Common myeloid progenitor, CD34-positive (primary cell): ENCODE data around the gene ZFY.
A peak's percentile ranks its signal among the peaks of the same experiment; 100 is the strongest.
"Not testable (repeated sequence)": the region's sequence is repeated elsewhere in the genome, so short reads cannot be mapped to it uniquely, and the experiment has no call there.

Source experiments
- CTCF ChIA-PET: fragments of 350-600 bp; sonication (Branson Sonifier 250); formaldehyde crosslinking; loops from one replicate; lab custom pipeline; 2021; ENCODE audit warnings: antibody characterized with exemption; lab: Charles Lee
- POLR2A ChIA-PET: fragments of 350-600 bp; sonication (Branson Sonifier 250); formaldehyde crosslinking; loops from one replicate; lab custom pipeline; 2021; ENCODE audit warnings: antibody characterized with exemption; lab: Charles Lee
- DNase-seq, 3 donors: peaks; one replicate each; pipeline versions ENCODE4 v3.0.0 to v3.0.0-alpha.2; 2013
- H3K27ac ChIP-seq, 2 experiments: 1 replicate in 1 of 2; 2 replicates in 1 of 2; pipeline ENCODE4 v1.7.0; 2013; ENCODE audit warnings: inconsistent platforms in 2 of 2, low read length in 2 of 2, mild to moderate bottlenecking in 2 of 2, low read depth in 1 of 2, moderate library complexity in 1 of 2; ENCODE audit not compliant: severe bottlenecking in 2 of 2, insufficient read depth in 1 of 2, poor library complexity in 1 of 2
- H3K27me3 ChIP-seq, 5 experiments: replicated peaks in 2 of 5; 1 replicate in 3 of 5; 2 replicates in 2 of 5; pipeline versions ENCODE4 v1.6.1 to v1.7.0; 2013; ENCODE audit warnings: low read length in 4 of 5, mild to moderate bottlenecking in 2 of 5, moderate library complexity in 2 of 5, inconsistent platforms in 1 of 5; ENCODE audit not compliant: insufficient read depth in 5 of 5, control insufficient read depth in 4 of 5
- H3K36me3 ChIP-seq, 4 experiments: 1 replicate in 2 of 4; 2 replicates in 2 of 4; pipeline versions ENCODE4 v1.6.1 to v1.7.0; 2013; ENCODE audit warnings: low read length in 3 of 4, control low read depth in 1 of 4, mild to moderate bottlenecking in 1 of 4; ENCODE audit not compliant: control insufficient read depth in 4 of 4, insufficient read depth in 4 of 4
- H3K4me1 ChIP-seq, 4 experiments: 1 replicate in 3 of 4; 2 replicates in 1 of 4; pipeline versions ENCODE4 v1.6.1 to v1.7.1; 2013; ENCODE audit warnings: low read length in 3 of 4, mild to moderate bottlenecking in 3 of 4, control low read depth in 1 of 4, inconsistent platforms in 1 of 4, moderate library complexity in 1 of 4; ENCODE audit not compliant: control insufficient read depth in 4 of 4, insufficient read depth in 4 of 4; ENCODE audit errors: control extremely low read depth in 1 of 4
- H3K4me3 ChIP-seq, 7 experiments: 1 replicate in 4 of 7; 2 replicates in 3 of 7; pipeline versions ENCODE4 v1.5.1 to v1.7.0; 2013; ENCODE audit warnings: mild to moderate bottlenecking in 7 of 7, low read length in 6 of 7, moderate library complexity in 6 of 7, inconsistent platforms in 2 of 7, low read depth in 2 of 7, control low read depth in 1 of 7; ENCODE audit not compliant: insufficient read depth in 4 of 7, control insufficient read depth in 1 of 7; ENCODE audit errors: extremely low read depth in 1 of 7
- H3K9me3 ChIP-seq, 5 experiments: 1 replicate in 4 of 5; 2 replicates in 1 of 5; pipeline versions ENCODE4 v1.6.1 to v1.7.1; 2013; ENCODE audit warnings: low read length in 4 of 5, mild to moderate bottlenecking in 2 of 5, inconsistent platforms in 1 of 5, low read depth in 1 of 5, moderate library complexity in 1 of 5; ENCODE audit not compliant: control insufficient read depth in 4 of 5, insufficient read depth in 2 of 5; ENCODE audit errors: control extremely low read depth in 1 of 5
- WGBS: methylation state at CpG from one replicate; pipeline ENCODE4 v1.1.5; 2013; ENCODE audit not compliant: insufficient coverage; 5-methylcytosine and 5-hydroxymethylcytosine counted together

ZFY gene

DNA sequence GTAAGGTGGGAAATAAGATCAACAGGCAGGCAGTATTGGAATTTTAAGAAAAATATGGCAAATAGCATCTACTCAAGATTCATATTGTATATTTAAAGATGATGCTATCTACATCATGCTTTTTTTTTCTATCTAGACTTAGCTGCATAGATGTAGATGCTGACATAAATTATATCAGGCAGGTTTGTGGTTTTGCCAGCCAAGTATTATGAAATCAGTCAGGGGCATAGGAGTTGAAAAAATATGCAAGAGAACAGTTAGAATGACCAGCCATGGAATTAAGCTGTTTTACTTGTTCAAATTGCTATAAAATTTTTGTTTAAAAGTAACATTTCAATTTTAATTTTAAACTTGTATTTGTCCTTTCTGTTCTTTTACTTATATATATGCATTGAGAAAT lies 34.4 kb downstream of the ZFY start:
- Histone ChIP-seq H3K27ac (no peak overlapping the region), H3K4me1 (peaks cover 0 to 27% (median 0%) of the 10 kb centered on the region in 4 experiments), H3K36me3 (peaks cover 0 to 2% (median 0%) of the 10 kb centered on the region in 4 experiments), H3K4me3 (no peak overlapping the region), H3K9me3 (no peaks in the 10 kb centered on the region), H3K27me3 (no peaks in the 10 kb centered on the region)
- CTCF ChIA-PET = interaction anchor here (1.5 kb wide), 1 partner anchor 12 kb away, joined by 3 read pairs; no protein-coding TSS in a partner anchor
- POLR2A ChIA-PET = no interaction called here
- DNase-seq = peak in 1 of 3 donors; percentile 29

GRCh38 chrY:2972708-2973107 lies 37.5 kb downstream of the ZFY start:
- peaks cover 0 to 13% (median 0%) of the 10 kb centered on the region in 4 experiments for H3K36me3 ChIP-seq
- WGBS = no CpG with 5 or more reads among the region's 1 CpG
- no peaks in the 10 kb centered on the region for H3K9me3 ChIP-seq
- H3K4me3 ChIP-seq = no peak overlapping the region
- no peak for DNase-seq
- CTCF ChIA-PET = no interaction called here
- no peak overlapping the region for H3K27ac ChIP-seq
- peaks cover 0 to 25% (median 0%) of the 10 kb centered on the region in 4 experiments for H3K4me1 ChIP-seq
- H3K27me3 ChIP-seq = no peaks in the 10 kb centered on the region
- POLR2A ChIA-PET = no interaction called here

- ChIA-PET CTCF (no interaction called here), POLR2A (no interaction called here)
- no peaks in the 10 kb centered on the region for H3K9me3 ChIP-seq
- no CpG with 5 or more reads among the region's 5 CpGs for WGBS
- no peaks in the 10 kb centered on the region for H3K27me3 ChIP-seq
- H3K4me1 ChIP-seq = peaks cover 0 to 25% (median 0%) of the 10 kb centered on the region in 4 experiments
- H3K27ac ChIP-seq = no peak overlapping the region
- peaks cover 0 to 13% (median 0%) of the 10 kb centered on the region in 4 experiments for H3K36me3 ChIP-seq
- DNase-seq = no peak
- H3K4me3 ChIP-seq = peak overlapping the region in 1 of 7 experiments; percentile 28
These were observed 38.0 kb downstream of the ZFY start for GRCh38 chrY:2973110-2973751.

- no peak overlapping the region for H3K4me3 ChIP-seq
- ChIA-PET POLR2A (no interaction called here), CTCF (no interaction called here)
- no CpG with 5 or more reads among the region's 6 CpGs for WGBS
- no peaks in the 10 kb centered on the region for H3K27me3 ChIP-seq
- H3K9me3 ChIP-seq = no peaks in the 10 kb centered on the region
- DNase-seq = no peak
- peaks cover 0 to 22% (median 0%) of the 10 kb centered on the region in 4 experiments for H3K36me3 ChIP-seq
- H3K4me1 ChIP-seq = no peaks in the 10 kb centered on the region
- H3K27ac ChIP-seq = no peak overlapping the region
These were observed 44.1 kb downstream of the ZFY start for GRCh38 chrY:2979283-2979682.

GRCh38 chrY:2984491-2984890 lies 49.3 kb downstream of the ZFY start:
- no peak for DNase-seq
- no CpG with 5 or more reads among the region's 5 CpGs for WGBS

GRCh38 chrY:2987178-2987577 lies 52.0 kb downstream of the ZFY start:
- H3K4me1 ChIP-seq, H3K27ac ChIP-seq, DNase-seq, H3K4me3 ChIP-seq, H3K27me3 ChIP-seq, H3K36me3 ChIP-seq, H3K9me3 ChIP-seq, POLR2A ChIA-PET: not testable (repeated sequence)
- WGBS = no CpG with 5 or more reads among the region's 8 CpGs
- CTCF ChIA-PET = interaction anchor here (1.0 kb wide), 1 partner anchor 18 kb away, joined by 4 read pairs; no protein-coding TSS in a partner anchor

More at GRCh38 chrY:2984491-2984890, 49.3 kb downstream of the ZFY start:
- Histone ChIP-seq H3K27me3 (no peaks in the 10 kb centered on the region), H3K4me3 (no peak overlapping the region), H3K27ac (no peak overlapping the region), H3K4me1 (no peaks in the 10 kb centered on the region), H3K9me3 (no peaks in the 10 kb centered on the region), H3K36me3 (peaks cover 0 to 4% (median 0%) of the 10 kb centered on the region in 4 experiments)
- ChIA-PET POLR2A (no interaction called here), CTCF (no interaction called here)

DNA sequence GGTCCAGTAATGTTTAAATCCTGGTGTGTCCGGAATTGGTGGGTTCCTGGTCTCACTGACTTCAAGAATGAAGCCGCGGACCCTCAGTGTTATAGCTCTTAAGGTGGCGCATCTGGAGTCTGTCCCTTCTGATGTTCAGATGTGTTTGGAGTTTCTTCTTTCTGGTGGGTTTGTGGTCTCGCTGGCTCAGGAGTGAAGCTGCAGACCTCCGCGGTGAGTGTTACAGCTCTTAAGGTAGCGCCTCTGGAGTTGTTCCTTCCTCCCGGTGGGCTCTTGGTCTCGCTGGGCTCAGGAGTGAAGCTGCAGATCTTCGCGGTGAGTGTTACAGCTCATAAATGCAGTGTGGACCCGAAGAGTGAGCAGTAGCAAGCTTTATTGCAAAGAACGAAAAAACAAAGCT lies 62.2 kb downstream of the ZFY start:
- POLR2A ChIA-PET, H3K9me3 ChIP-seq, H3K27me3 ChIP-seq, H3K27ac ChIP-seq, H3K36me3 ChIP-seq, H3K4me3 ChIP-seq, DNase-seq, CTCF ChIA-PET: not testable (repeated sequence)
- peaks cover 0 to 13% (median 2%) of the 10 kb centered on the region in 4 experiments for H3K4me1 ChIP-seq
- no CpG with 5 or more reads among the region's 14 CpGs for WGBS
